GM18520 (cell line): ENCODE results near the gene C20orf204.
A peak's percentile ranks its signal among the peaks of the same experiment; 100 is the strongest.

Source experiments
- ATAC-seq: cut with Tn5 transposase; IDR thresholded peaks from one replicate; pipeline ENCODE4 v1.9.1; 2021; ENCODE audit not compliant: unreplicated experiment

C20orf204 gene

GRCh38 chr20:64025826-64026412 is 10.1 kb upstream of the C20orf204 start:
- ATAC-seq, result no peak

GRCh38 chr20:64027981-64028685 is 7.8 kb upstream of the C20orf204 start:
- ATAC-seq, result no peak

GRCh38 chr20:64029293-64030117 is 6.5 kb upstream of the C20orf204 start:
- no peak for ATAC-seq

GRCh38 chr20:64030371-64031134 is 5.4 kb upstream of the C20orf204 start:
- ATAC-seq, result no peak

- ATAC-seq, result no peak
Observed at GRCh38 chr20:64031822-64032314, 4.1 kb upstream of the C20orf204 start.

- ATAC-seq, result no peak
Observed at GRCh38 chr20:64032706-64033624, 3.0 kb upstream of the C20orf204 start.

- no peak for ATAC-seq
Observed at GRCh38 chr20:64033981-64034493, 1.9 kb upstream of the C20orf204 start.

GRCh38 chr20:64035066-64035932 is 683 bp upstream of the C20orf204 start:
- ATAC-seq, result no peak

- ATAC-seq, result no peak
Observed at GRCh38 chr20:64036346-64037198, 590 bp downstream of the C20orf204 start.

- ATAC-seq, result no peak
Observed at GRCh38 chr20:64037199-64037497, 1.2 kb downstream of the C20orf204 start.

- no peak for ATAC-seq
Observed at GRCh38 chr20:64037498-64038213, 1.7 kb downstream of the C20orf204 start.

GRCh38 chr20:64038224-64038564 is 2.2 kb downstream of the C20orf204 start:
- ATAC-seq, result peak; percentile 17

GRCh38 chr20:64038565-64039292 is 2.7 kb downstream of the C20orf204 start:
- ATAC-seq, result peak; percentile 29

- ATAC-seq, result no peak
Observed at GRCh38 chr20:64039293-64040160, 3.5 kb downstream of the C20orf204 start.

- no peak for ATAC-seq
Observed at GRCh38 chr20:64040231-64041039, 4.5 kb downstream of the C20orf204 start.
